Measurements from ENCODE around the gene DPYD.

DPYD gene

GRCh38 chr1:97906567-97907241 lies 14.1 kb downstream of the DPYD start:
- DNase-seq: no peak

GRCh38 chr1:97905141-97905940 lies 15.5 kb downstream of the DPYD start:
- DNase-seq: no peak

- DNase-seq: no peak
These were observed 16.3 kb downstream of the DPYD start for GRCh38 chr1:97904534-97904933.

GRCh38 chr1:97903626-97904025 lies 17.2 kb downstream of the DPYD start:
- no peak for DNase-seq

- no peak for DNase-seq
These were observed 18.8 kb downstream of the DPYD start for GRCh38 chr1:97902067-97902466.

- no peak for DNase-seq
These were observed 19.7 kb downstream of the DPYD start for GRCh38 chr1:97901017-97901658.

- DNase-seq: no peak
These were observed 21.9 kb downstream of the DPYD start for GRCh38 chr1:97898948-97899347.

GRCh38 chr1:97895278-97895677 lies 25.6 kb downstream of the DPYD start:
- DNase-seq: no peak

- no peak for DNase-seq
These were observed 27.0 kb downstream of the DPYD start for GRCh38 chr1:97893844-97894243.

GRCh38 chr1:97886199-97886598 lies 34.6 kb downstream of the DPYD start:
- no peak for DNase-seq

- DNase-seq: no peak
These were observed 37.0 kb downstream of the DPYD start for GRCh38 chr1:97883823-97884222.

- DNase-seq: no peak
These were observed 43.5 kb downstream of the DPYD start for GRCh38 chr1:97877307-97877706.

GRCh38 chr1:97875996-97876395 lies 44.8 kb downstream of the DPYD start:
- no peak for DNase-seq

- no peak for DNase-seq
These were observed 50.2 kb downstream of the DPYD start for GRCh38 chr1:97870589-97870988.

GRCh38 chr1:97869441-97869840 lies 51.4 kb downstream of the DPYD start:
- no peak for DNase-seq

GRCh38 chr1:97867127-97867526 lies 53.7 kb downstream of the DPYD start:
- no peak for DNase-seq

- DNase-seq: no peak
These were observed 56.2 kb downstream of the DPYD start for GRCh38 chr1:97864615-97865014.

GRCh38 chr1:97853221-97853620 lies 67.6 kb downstream of the DPYD start:
- no peak for DNase-seq

GRCh38 chr1:97849345-97850340 lies 71.2 kb downstream of the DPYD start:
- DNase-seq: no peak

GRCh38 chr1:97845805-97846204 lies 75.0 kb downstream of the DPYD start:
- DNase-seq: no peak

- no peak for DNase-seq
These were observed 76.2 kb downstream of the DPYD start for GRCh38 chr1:97844552-97845089.

- no peak for DNase-seq
These were observed 79.5 kb downstream of the DPYD start for GRCh38 chr1:97841338-97841737.
